Chondrocyte (in vitro differentiated cells): ENCODE results near the gene REG3G. TPM values are rescaled to one million over a fixed set of nuclear protein-coding genes. Genes with fewer than 3 reads are reported as not detected.

Experiments used
- DNase-seq: peaks from one replicate; pipeline ENCODE4 v3.0.0; 2021; ENCODE audit warnings: mixed read lengths, low spot score
- H3K27ac Mint-ChIP-seq: one replicate; pipeline ENCODE4 v1.8.0; 2021; ENCODE audit warnings: mild to moderate bottlenecking, moderate library complexity, mixed read lengths; ENCODE audit not compliant: unreplicated experiment
- H3K27me3 Mint-ChIP-seq: 2 replicates; pipeline ENCODE4 v1.8.0; 2021; ENCODE audit warnings: low read depth, mixed read lengths
- H3K36me3 Mint-ChIP-seq: 2 replicates; pipeline ENCODE4 v1.8.0; 2021; ENCODE audit warnings: low read depth, mixed read lengths
- H3K4me1 Mint-ChIP-seq: 2 replicates; pipeline ENCODE4 v1.8.0; 2021; ENCODE audit warnings: low read depth, mild to moderate bottlenecking, mixed read lengths
- H3K4me3 Mint-ChIP-seq: one replicate; pipeline ENCODE4 v1.8.0; 2021; ENCODE audit warnings: mild to moderate bottlenecking, moderate library complexity, mixed read lengths; ENCODE audit not compliant: unreplicated experiment
- H3K9me3 Mint-ChIP-seq: 2 replicates; pipeline ENCODE4 v1.8.0; 2021; ENCODE audit warnings: low read depth, mixed read lengths
- CTCF ChIP-seq: fragments of 200-600 bp; sonication (generic); IDR thresholded peaks from 2 replicates; pipeline ENCODE4 v1.5.0; 2021; ENCODE audit warnings: antibody characterized with exemption, mild to moderate bottlenecking, moderate library complexity
- total RNA-seq: library from RNA; stranded (reverse); gene quantifications from 3 replicates; pipeline ENCODE4 v1.2.1, GENCODE V29; 2021

The REG3G gene
- total RNA-seq, 1 donor from 2014 or later, result not detected

GRCh38 chr2:79011496-79011895 lies 14.0 kb upstream of the REG3G start:
- Mint-ChIP-seq H3K36me3 (no peaks in the 10 kb centered on the region), H3K27me3 (peaks cover 9% of the 10 kb centered on the region), H3K4me1 (no peaks in the 10 kb centered on the region), H3K9me3 (no peaks in the 10 kb centered on the region), H3K27ac (no peak overlapping the region), H3K4me3 (no peak overlapping the region)
- DNase-seq, result no peak
- no peak for TF ChIP-seq CTCF

GRCh38 chr2:79013629-79014028 lies 11.9 kb upstream of the REG3G start:
- H3K27ac Mint-ChIP-seq, result no peak overlapping the region

GRCh38 chr2:79016342-79016741 lies 9.2 kb upstream of the REG3G start:
- no peak for DNase-seq
- H3K27me3 Mint-ChIP-seq, result no peaks in the 10 kb centered on the region
- H3K27ac Mint-ChIP-seq, result no peak overlapping the region
- no peaks in the 10 kb centered on the region for H3K4me1 Mint-ChIP-seq
- no peak for TF ChIP-seq CTCF
- H3K9me3 Mint-ChIP-seq, result no peaks in the 10 kb centered on the region
- no peak overlapping the region for H3K4me3 Mint-ChIP-seq
- H3K36me3 Mint-ChIP-seq, result no peaks in the 10 kb centered on the region

More at GRCh38 chr2:79013629-79014028, 11.9 kb upstream of the REG3G start:
- Mint-ChIP-seq H3K27me3 (peaks cover 5% of the 10 kb centered on the region), H3K9me3 (no peaks in the 10 kb centered on the region), H3K4me1 (no peaks in the 10 kb centered on the region), H3K36me3 (no peaks in the 10 kb centered on the region), H3K4me3 (no peak overlapping the region)
- DNase-seq, result no peak
- no peak for TF ChIP-seq CTCF

GRCh38 chr2:79026061-79026460 lies 559 bp downstream of the REG3G start:
- H3K9me3 Mint-ChIP-seq, result peaks cover 14% of the 10 kb centered on the region
- no peaks in the 10 kb centered on the region for H3K4me1 Mint-ChIP-seq
- no peaks in the 10 kb centered on the region for H3K36me3 Mint-ChIP-seq
- H3K27ac Mint-ChIP-seq, result no peak overlapping the region
- peaks cover 3% of the 10 kb centered on the region for H3K27me3 Mint-ChIP-seq
- no peak for TF ChIP-seq CTCF
- H3K4me3 Mint-ChIP-seq, result no peak overlapping the region
- no peak for DNase-seq

- no peak for TF ChIP-seq CTCF
- Mint-ChIP-seq H3K4me1 (no peaks in the 10 kb centered on the region), H3K27me3 (peaks cover 15% of the 10 kb centered on the region), H3K36me3 (no peaks in the 10 kb centered on the region), H3K27ac (no peak overlapping the region), H3K4me3 (no peak overlapping the region), H3K9me3 (no peaks in the 10 kb centered on the region)
- no peak for DNase-seq
Observed at GRCh38 chr2:79039944-79040343, 14.4 kb downstream of the REG3G start.
